Measurements from ENCODE around the gene MC1R. TPM values are rescaled to one million over a fixed set of nuclear protein-coding genes. Genes with fewer than 3 reads are reported as not detected.
"Not testable (repeated sequence)": the region's sequence is repeated elsewhere in the genome, so short reads cannot be mapped to it uniquely, and the experiment has no call there.

The MC1R gene
- total RNA-seq, 2 experiments from 2014 or later = 6.7 to 6.9 TPM

GRCh38 chr16:89912143-89912542, 6.5 kb upstream of the MC1R start:
- Mint-ChIP-seq H3K36me3 (ENCODE audit: low read depth) (peaks cover 22% of the 10 kb centered on the region), H3K4me3 (no peak overlapping the region), H3K4me1 (ENCODE audit: low read depth) (peaks cover 3% of the 10 kb centered on the region), H3K27me3 (no peaks in the 10 kb centered on the region), H3K9me3 (no peaks in the 10 kb centered on the region), H3K27ac (no peak overlapping the region)
- Histone ChIP-seq H3K9me3 (ENCODE audit: control insufficient read depth in 1 of 2, insufficient read depth in 1 of 2, low read length in 2 of 2) (no peaks in the 10 kb centered on the region), H3K27ac (ENCODE audit: low read depth in 1 of 2, low read length in 2 of 2) (no peak overlapping the region), H3K27me3 (ENCODE audit: control insufficient read depth in 1 of 2, insufficient read depth in 2 of 2, low read length in 2 of 2) (no peaks in the 10 kb centered on the region), H3K4me3 (ENCODE audit: low read length) (no peak overlapping the region), H3K36me3 (ENCODE audit: insufficient read depth, low read length) (peaks cover 23% of the 10 kb centered on the region), H3K4me1 (ENCODE audit: insufficient read depth, low read length) (peaks cover 26% of the 10 kb centered on the region)
- CTCF ChIA-PET = interaction anchor here (0.7 kb wide), 1 partner anchor 11 kb away, joined by 3 read pairs; the partner anchor contains the start of gene TUBB3
- TF ChIP-seq CTCF (IDR thresholded peaks at IDR 0.05) = no peak
- DNase-seq (no peak), ATAC-seq (ENCODE audit: poor library complexity) (no peak)
- POLR2A ChIA-PET = interaction anchor here (0.6 kb wide), 1 partner anchor 566 kb away, joined by 3 read pairs; no protein-coding TSS in a partner anchor
- intact Hi-C loops (cut with DNase I, micrococcal nuclease) = no loop called here

- Mint-ChIP-seq H3K4me3 (no peak overlapping the region), H3K36me3 (ENCODE audit: low read depth) (peaks cover 22% of the 10 kb centered on the region), H3K9me3 (no peaks in the 10 kb centered on the region), H3K4me1 (ENCODE audit: low read depth) (peaks cover 5% of the 10 kb centered on the region), H3K27me3 (no peaks in the 10 kb centered on the region), H3K27ac (no peak overlapping the region)
- no peaks in the 10 kb centered on the region for H3K9me3 ChIP-seq (ENCODE audit: control insufficient read depth in 1 of 2, insufficient read depth in 1 of 2, low read length in 2 of 2)
- H3K4me3 ChIP-seq (ENCODE audit: low read length) = no peak overlapping the region
- peaks cover 22% of the 10 kb centered on the region for H3K36me3 ChIP-seq (ENCODE audit: insufficient read depth, low read length)
- CTCF ChIA-PET = no interaction called here
- intact Hi-C loops (cut with DNase I, micrococcal nuclease) = no loop called here
- no peak for ATAC-seq (ENCODE audit: poor library complexity)
- no peak for DNase-seq
- no peak for TF ChIP-seq CTCF (IDR thresholded peaks at IDR 0.05)
- POLR2A ChIA-PET = no interaction called here
- H3K27me3 ChIP-seq (ENCODE audit: control insufficient read depth in 1 of 2, insufficient read depth in 2 of 2, low read length in 2 of 2) = no peaks in the 10 kb centered on the region
- peaks cover 31% of the 10 kb centered on the region for H3K4me1 ChIP-seq (ENCODE audit: insufficient read depth, low read length)
- H3K27ac ChIP-seq (ENCODE audit: low read depth in 1 of 2, low read length in 2 of 2) = no peak overlapping the region
Measured at GRCh38 chr16:89912627-89913026, 6.0 kb upstream of the MC1R start.

GRCh38 chr16:89913408-89914387, 5.0 kb upstream of the MC1R start:
- Mint-ChIP-seq H3K27me3 (no peaks in the 10 kb centered on the region), H3K4me1 (ENCODE audit: low read depth) (peaks cover 13% of the 10 kb centered on the region), H3K4me3 (no peak overlapping the region), H3K36me3 (ENCODE audit: low read depth) (peaks cover 21% of the 10 kb centered on the region), H3K9me3 (no peaks in the 10 kb centered on the region), H3K27ac (no peak overlapping the region)
- no peak overlapping the region for H3K27ac ChIP-seq (ENCODE audit: low read depth in 1 of 2, low read length in 2 of 2)
- ATAC-seq (ENCODE audit: poor library complexity) (no peak), DNase-seq (no peak)
- H3K9me3 ChIP-seq (ENCODE audit: control insufficient read depth in 1 of 2, insufficient read depth in 1 of 2, low read length in 2 of 2) = peaks cover 0 to 4% of the 10 kb centered on the region in 2 experiments
- peaks cover 17% of the 10 kb centered on the region for H3K36me3 ChIP-seq (ENCODE audit: insufficient read depth, low read length)
- H3K27me3 ChIP-seq (ENCODE audit: control insufficient read depth in 1 of 2, insufficient read depth in 2 of 2, low read length in 2 of 2) = peaks cover 0 to 3% of the 10 kb centered on the region in 2 experiments
- ChIA-PET CTCF (no interaction called here), POLR2A (no interaction called here)
- H3K4me3 ChIP-seq (ENCODE audit: low read length) = no peak overlapping the region
- intact Hi-C loops (cut with DNase I, micrococcal nuclease) = no loop called here
- H3K4me1 ChIP-seq (ENCODE audit: insufficient read depth, low read length) = peaks cover 41% of the 10 kb centered on the region
- no peak for TF ChIP-seq CTCF (IDR thresholded peaks at IDR 0.05)

- ATAC-seq (ENCODE audit: poor library complexity); POLR2A ChIA-PET; H3K27ac ChIP-seq (ENCODE audit: low read depth in 1 of 2, low read length in 2 of 2); H3K27me3 ChIP-seq (ENCODE audit: control insufficient read depth in 1 of 2, insufficient read depth in 2 of 2, low read length in 2 of 2); CTCF ChIA-PET; H3K4me3 ChIP-seq (ENCODE audit: low read length); H3K9me3 Mint-ChIP-seq; DNase-seq; H3K9me3 ChIP-seq (ENCODE audit: control insufficient read depth in 1 of 2, insufficient read depth in 1 of 2, low read length in 2 of 2); intact Hi-C loops (cut with DNase I, micrococcal nuclease); H3K27ac Mint-ChIP-seq; H3K4me3 Mint-ChIP-seq; H3K27me3 Mint-ChIP-seq: not testable (repeated sequence)
- Histone ChIP-seq H3K36me3 (ENCODE audit: insufficient read depth, low read length) (peaks cover 14% of the 10 kb centered on the region), H3K4me1 (ENCODE audit: insufficient read depth, low read length) (peaks cover 50% of the 10 kb centered on the region)
- Mint-ChIP-seq H3K4me1 (ENCODE audit: low read depth) (peaks cover 16% of the 10 kb centered on the region), H3K36me3 (ENCODE audit: low read depth) (peaks cover 13% of the 10 kb centered on the region)
Measured at GRCh38 chr16:89914642-89915285, 3.9 kb upstream of the MC1R start.
